Inferior parietal cortex (tissue), 1 donor: ENCODE measurements around the gene FES.
A peak's percentile ranks its signal among the peaks of the same experiment; 100 is the strongest.
"Not testable (repeated sequence)": the region's sequence is repeated elsewhere in the genome, so short reads cannot be mapped to it uniquely, and the experiment has no call there.

ENCODE experiments used
- DNase-seq: peaks from one replicate; pipeline ENCODE4 v3.0.0-alpha.2; 2016; ENCODE audit errors: extremely low spot score

The FES gene

GRCh38 chr15:90909976-90910375 is 25.7 kb downstream of the FES start:
- no peak for DNase-seq

DNA sequence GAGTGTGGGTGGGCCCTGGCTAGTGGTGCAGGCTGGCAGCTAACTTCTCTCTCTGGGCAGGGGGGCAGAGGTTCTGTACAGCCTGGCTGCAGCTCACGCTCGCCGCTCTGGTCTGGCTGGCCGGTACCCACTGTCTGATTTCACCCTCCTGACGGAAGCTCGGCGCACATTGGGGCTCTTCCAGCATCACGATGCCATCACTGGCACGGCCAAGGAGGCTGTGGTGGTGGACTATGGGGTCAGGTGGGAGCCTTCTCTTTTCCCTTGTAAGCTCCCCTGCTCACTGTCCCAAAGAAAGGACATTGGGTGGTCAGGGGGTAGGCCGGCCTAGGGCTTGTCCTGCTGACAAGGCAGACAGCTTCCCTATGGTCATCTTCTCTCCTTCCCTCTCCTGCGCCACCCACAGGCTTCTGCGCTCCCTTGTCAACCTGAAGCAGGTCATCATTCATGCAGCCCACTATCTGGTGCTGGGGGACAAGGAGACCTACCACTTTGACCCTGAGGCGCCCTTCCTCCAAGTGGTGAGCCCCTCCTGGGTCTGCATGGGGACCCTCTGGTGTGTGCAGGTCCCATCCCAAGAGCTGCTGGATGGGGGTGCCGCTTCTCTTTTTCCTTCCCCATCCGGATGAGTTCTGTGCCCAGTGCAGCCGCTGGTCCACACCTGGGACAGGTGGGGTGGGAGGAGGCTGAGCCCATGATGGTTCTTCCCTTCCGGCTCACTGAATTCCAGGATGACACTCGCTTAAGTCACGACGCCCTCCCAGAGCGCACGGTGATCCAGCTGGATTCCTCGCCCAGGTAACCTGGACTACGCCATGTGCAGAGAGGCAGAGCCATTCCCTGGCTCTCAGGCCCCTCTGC is 26.4 kb downstream of the FES start:
- no peak for DNase-seq

- no peak for DNase-seq
These were observed 27.0 kb downstream of the FES start for GRCh38 chr15:90911302-90911623.

GRCh38 chr15:90911906-90912769 is 27.8 kb downstream of the FES start:
- DNase-seq, result no peak

- DNase-seq, result no peak
These were observed 28.4 kb downstream of the FES start for GRCh38 chr15:90912770-90913075.

DNA sequence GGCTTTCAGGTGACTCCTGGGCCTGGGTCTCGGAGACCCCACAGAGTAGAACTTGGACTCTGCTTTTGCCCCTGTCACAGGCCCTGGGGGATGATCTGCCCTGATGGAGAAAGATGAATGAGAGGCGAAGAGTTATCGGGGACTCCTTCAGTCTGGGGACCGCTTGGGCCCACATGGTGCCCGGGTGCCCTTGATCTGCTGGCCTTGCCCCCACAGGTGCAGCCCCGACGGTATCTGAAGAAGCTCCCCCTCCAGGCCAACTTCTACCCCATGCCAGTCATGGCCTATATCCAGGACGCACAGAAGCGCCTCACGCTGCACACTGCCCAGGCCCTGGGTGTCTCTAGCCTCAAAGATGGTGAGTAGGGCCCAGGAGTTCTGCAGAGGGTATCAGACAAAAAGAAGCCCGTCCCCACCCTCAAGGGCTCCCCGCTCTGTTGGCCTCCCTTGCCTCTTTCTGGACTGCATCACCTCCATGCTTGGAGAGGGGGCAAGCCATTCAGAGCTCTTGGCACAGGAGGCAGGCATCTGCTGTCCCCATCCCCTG is 29.2 kb downstream of the FES start:
- DNase-seq, result no peak

GRCh38 chr15:90914305-90915080 is 30.2 kb downstream of the FES start:
- no peak for DNase-seq

DNA sequence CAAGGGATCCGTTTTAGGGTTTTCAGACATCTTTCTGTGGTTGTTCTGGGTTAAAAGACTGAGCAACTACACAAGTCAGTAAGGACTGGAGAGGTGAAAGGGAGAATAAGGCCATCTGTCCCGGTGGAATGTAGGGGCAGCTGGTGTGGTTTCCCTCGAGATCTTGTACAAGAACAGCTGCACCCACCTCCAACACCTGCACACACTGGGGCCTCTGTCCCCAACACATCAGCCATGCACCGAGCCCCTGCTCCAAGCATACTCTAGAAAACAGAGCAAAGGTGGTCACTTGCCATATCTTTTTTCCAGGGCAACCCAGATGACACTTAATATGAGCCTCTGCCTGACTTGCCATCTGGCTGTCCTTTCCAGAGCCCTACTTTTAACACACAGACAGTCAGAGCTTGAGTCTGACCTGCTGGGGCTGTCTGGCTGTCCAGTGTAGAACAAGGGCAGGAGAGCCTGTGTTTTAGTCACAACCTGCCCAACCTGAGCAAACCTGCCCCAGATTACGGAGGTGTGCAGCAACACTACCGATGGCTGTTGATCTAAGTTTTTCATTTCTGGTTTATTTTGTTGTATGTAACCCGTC is 31.0 kb downstream of the FES start:
- DNase-seq, result no peak

DNA sequence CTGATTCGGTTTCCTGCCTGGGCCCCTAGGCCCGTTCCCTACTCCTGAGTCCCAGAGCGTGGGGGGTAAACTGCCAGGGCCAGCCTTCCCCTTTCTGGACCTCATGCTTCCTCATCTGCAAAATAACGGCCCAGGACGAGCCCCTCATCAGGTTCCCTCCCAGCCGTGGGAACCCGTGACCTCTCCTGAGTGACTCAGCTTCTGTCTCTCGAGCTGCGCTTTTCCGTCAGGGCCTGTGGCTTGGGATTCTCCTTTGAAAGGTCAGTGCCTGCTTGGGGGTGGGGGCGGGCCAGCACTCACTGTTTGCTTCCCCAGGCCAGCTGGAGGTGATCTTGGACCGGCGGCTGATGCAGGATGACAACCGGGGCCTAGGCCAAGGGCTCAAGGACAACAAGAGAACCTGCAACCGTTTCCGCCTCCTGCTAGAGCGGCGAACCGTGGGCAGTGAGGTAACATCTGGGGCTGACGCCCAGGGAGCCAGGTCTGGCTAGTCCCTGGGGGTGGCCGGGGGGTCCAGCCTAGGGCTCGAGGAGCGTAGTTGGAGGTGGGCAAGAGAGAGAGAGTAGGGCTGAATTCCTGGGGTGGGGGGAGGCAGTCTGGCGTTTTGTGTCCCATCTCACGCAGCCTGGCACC is 31.6 kb downstream of the FES start:
- DNase-seq, result no peak

DNA sequence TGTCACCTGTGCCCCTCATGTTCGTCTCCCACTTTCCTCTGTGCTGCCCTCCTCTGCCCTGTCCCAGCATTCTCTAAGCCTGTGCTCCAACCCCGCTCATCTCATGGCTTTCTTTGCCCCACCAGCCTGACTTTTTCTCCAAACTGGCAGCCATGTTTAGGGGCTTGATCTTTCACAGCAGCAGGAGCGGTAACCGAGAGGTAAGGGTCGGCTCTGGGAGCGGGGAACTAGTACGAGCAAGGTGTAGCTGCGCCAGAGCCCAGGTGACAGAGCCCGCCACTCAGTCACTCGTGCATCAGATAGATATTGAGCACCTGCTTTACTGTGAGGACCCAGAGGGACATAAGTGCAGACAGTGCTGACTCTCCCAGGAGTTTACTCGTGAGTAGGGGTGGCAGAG is 32.2 kb downstream of the FES start:
- DNase-seq, result no peak

- DNase-seq, result no peak
These were observed 33.3 kb downstream of the FES start for GRCh38 chr15:90917569-90917968.

- no peak for DNase-seq
These were observed 33.9 kb downstream of the FES start for GRCh38 chr15:90918034-90918788.

- DNase-seq, result no peak
These were observed 34.5 kb downstream of the FES start for GRCh38 chr15:90918835-90919234.

GRCh38 chr15:90921887-90922286 is 37.6 kb downstream of the FES start:
- DNase-seq, result no peak

DNA sequence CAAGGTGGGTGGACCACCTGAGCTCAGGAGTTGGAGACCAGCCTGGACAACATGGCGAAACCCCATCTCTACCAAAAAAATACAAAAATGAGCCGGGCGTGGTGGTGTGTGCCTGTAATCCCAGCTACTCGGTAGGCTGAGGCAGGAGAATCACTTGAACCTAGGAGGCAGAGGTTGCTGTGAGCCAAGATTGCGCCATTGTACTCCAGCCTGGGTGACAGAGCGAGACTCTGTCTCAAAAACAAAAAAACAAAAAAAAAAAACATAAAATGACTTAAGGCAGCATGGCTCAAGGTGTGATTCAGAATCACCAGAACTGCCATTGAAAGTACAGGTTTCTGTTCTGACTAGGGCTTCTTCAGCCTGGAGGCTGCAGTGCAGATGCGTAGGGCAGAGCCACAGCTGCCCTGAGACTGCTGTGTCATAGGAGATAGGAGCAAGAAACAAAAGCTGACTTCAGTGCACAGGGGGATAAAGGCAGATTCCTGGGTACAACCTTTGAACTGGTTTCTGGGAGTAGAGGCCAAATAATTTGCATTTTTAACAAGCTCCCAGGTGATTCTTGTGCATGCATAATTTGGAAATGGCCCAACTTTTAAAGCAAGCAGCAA is 38.5 kb downstream of the FES start:
- not testable (repeated sequence) for DNase-seq

- no peak for DNase-seq
These were observed 40.1 kb downstream of the FES start for GRCh38 chr15:90924375-90924774.

DNA sequence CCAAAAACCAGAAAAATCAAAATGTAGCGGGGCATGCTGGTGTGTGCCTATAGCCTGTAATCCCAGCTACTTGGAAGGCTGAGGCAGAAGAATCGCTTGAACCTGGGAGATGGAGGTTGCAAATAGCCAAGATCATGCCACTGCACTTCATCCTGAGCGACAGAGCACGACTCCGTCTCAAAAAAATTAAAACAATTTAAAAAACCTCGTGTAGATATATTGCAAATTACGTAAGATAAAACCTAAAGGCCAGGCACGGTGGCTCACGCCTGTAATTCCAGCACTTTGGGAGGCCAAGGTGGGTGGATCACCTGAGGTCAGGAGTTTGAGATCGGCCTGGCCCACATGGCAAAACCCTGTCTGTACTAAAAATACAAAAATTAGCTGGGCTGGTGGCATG is 42.5 kb downstream of the FES start:
- DNase-seq, result not testable (repeated sequence)

GRCh38 chr15:90928106-90928505 is 43.8 kb downstream of the FES start:
- not testable (repeated sequence) for DNase-seq

GRCh38 chr15:90929246-90930019 is 45.1 kb downstream of the FES start:
- DNase-seq, result peak; percentile 45
